CD4-positive, alpha-beta T cell treated with Interferon alpha-2 for 1 hour (primary cell): ENCODE measurements around the gene SH3BP2.

Source experiments
- DNase-seq, 2 donors: peaks; one replicate each; pipeline ENCODE4 v3.0.0-alpha.2; 2020 to 2022

SH3BP2 gene

DNA sequence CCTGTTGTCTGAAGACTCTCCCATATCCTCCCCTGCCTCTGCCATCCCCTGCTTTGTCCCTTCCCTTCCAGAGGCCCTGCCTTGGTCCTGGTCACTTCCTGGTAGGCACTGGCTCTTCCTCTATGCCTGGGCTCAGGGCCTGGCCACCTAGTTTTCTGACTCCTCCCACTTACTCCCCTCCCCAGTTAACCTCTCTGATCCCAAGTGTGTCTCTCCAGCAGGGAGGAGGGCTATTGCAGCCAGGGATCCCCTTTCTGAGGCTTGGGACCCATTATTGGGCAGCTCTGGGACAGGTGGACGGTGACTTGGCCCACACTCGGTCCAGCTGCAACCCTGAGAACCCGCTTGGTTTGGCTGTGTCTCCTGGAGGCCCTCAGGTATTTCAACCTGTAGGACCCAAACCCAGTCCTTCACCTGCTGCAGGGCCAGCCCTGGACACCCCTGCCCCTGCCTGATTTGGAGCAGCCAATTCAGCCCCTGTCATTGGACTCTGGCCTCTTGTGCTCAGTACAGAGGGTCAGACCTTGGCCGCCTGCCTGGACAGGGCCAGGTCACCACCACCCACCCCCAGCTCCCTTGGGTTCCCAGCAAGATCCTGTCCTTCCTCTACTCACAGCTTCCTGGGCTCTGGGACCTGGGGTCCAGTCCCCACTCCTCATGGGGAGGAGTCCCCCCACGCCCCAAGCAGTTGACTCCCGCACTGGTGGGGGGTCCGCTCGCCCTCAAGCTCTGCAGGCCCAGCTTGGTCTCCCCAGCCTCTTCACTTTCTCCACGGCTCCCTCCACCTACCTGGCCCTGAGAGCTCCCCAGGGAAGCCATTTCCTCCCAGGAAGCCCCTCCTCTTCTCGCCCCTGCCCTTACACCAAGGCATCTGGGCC lies 1.1 kb upstream of the SH3BP2 start:
- no peak for DNase-seq

GRCh38 chr4:2792396-2792710 lies 532 bp upstream of the SH3BP2 start:
- DNase-seq, result no peak

GRCh38 chr4:2793586-2794485 lies 951 bp downstream of the SH3BP2 start:
- peak in 1 of 2 donors; percentile 39 for DNase-seq

GRCh38 chr4:2794486-2795299 lies 1.8 kb downstream of the SH3BP2 start:
- DNase-seq, result peak in 1 of 2 donors; percentile 53

- no peak for DNase-seq
Observed at GRCh38 chr4:2795300-2795892, 2.5 kb downstream of the SH3BP2 start.

DNA sequence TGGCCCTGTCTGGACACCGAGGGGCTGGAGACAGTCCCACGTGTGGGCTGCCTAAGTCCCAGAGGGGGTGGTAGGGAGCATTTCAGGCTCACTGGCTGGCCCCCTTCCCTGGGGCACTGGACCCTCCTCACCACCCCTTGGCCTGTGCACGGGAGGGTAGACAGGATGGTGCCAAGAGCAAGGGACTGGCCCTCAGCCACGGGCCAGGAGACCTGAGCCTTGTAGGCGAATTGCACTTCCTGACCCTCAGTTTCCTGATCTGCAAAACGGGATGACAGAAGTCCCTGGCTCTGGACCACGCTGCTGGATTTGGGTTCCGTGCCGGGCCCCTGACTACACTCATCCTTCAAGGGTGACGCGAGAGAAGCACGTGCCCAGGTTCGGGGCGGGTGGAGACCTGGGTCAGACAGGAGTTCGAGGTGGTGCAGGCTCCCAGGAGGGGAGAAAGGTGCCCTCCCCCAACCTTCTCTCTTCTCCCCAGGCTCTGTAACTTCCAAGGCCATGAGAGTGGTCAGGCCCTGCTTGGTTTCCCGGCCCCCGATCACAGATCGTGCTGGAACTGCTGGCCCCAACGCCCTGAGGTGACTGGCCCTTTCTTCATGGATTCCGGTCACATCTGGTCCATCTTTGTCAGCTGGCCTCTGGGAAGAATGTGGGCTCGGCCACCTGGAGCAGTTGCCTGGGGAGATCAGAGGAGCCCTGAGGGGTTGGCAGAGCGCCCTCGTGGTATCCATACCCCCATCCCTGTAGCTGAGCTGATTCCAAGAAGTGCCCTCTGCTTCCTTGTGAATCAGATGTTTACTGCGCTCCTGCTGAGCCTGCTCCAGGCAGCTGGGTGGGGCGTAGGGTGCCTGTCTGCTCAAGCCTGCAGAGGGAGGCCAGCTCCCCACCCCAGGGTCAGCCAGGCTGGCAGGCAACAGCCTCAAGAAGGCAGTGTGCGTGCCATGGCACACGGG lies 3.3 kb downstream of the SH3BP2 start:
- DNase-seq, result no peak

- DNase-seq, result no peak
Observed at GRCh38 chr4:2796849-2797544, 4.1 kb downstream of the SH3BP2 start.

DNA sequence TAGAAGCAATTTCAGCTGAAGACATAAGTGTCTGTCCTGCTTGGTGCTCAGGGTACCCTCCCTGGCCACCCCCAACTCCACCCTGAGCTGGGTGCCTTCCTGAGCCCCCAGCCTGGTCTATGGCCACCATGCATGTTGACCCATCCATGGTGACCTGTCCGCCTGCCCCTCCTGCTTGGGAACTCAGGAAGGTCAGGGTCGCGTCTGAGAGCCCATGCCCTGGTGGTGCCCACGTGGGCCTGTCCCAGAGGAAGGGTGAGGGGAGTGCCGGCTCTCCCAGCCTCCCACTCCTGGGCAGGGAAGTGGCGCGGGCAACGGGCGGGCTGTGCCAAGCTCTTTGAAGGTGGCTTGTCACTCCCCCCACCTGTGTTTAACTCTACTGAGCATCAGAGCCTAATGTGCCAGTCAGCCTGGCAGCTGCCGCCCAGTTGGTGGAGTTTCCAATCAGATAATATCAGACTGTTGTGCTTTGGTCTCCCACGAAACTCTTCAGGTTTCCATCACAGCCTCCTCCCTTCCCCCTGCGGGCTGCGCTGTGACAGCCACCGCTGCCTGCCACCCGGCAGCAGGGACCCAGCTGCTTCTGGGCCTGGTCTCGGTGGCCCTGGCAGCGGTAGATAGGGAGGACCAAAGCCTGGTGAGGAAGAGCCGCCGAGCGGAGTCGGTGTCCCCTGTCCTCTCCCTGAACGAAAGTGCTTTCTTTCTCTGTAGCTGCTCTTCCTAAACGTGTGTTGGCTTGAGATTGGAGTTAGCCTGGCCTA lies 4.8 kb downstream of the SH3BP2 start:
- DNase-seq, result peak in 1 of 2 donors; percentile 65

DNA sequence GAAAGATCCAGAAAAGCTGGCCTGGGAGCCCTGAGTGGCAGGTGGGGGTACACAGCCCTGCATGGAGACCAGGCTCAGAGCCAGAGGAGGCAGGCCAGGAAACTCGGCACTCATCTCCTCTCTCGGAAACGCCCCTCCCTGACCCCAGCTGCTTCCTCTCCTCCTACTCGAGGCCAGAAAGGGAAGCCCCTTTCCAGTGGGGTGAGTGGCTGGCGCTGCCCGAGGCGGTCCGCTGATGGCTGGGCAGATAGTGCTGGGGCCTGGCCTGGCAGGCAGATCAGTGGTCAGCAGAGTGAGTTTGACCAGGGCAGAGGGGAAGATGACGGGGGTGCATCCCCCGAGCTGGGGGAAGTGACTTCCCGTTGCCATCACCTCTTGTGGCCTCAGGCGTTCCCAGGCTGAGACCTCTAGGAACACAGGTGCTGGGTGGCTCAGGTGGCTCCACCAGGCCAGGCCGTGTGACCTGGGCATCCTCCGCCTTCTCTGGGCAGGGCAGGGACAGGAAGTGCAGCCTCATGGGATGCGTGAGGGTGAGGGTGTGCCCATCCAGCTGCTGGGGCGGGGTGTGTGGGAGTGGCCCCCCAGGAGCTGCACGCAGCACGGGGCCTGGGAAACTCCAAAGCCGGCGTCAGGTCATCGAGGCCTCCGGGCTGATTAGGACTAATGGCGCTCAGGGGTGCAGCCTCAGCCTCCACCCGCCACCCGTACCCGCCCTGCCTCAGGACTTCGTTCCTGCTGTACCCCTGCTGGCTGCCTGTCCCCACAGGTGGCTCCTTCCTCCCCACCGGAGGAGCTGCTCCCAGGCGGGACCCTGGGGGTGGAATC lies 5.7 kb downstream of the SH3BP2 start:
- peak; percentile 62 for DNase-seq

DNA sequence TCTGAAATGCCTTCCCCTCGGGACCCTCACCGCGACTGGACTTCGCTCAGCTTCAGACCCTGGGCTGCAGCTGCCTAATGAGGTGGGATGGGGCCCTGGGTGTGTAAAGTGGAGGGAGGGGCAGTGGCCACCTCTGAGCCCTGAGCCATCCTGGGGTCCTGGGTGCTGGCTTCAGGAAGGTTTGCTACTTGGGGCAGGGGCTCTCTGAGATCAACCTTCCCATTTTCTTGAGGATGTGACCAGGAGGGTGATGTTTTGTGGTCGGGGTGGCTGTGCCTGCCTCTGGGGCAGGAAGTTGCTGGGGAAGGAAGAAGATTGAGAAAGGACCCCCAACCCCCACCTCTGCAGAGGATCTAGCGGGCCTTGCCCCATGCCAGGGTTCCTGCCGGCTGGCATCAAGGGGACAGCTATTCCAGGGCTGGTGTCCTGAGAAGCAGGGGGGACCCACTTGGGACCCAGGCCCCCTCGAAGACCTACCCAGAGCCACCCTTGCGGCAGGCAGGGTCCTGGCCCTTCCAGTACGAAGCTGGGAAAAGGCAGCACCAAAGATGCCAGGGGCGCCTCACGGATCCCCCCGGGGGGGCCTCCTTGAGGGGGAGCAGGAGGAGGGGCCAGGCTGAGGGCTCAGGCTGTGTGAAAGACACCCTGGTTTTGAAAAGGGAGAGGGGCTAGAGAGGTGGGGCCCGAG lies 6.5 kb downstream of the SH3BP2 start:
- no peak for DNase-seq

DNA sequence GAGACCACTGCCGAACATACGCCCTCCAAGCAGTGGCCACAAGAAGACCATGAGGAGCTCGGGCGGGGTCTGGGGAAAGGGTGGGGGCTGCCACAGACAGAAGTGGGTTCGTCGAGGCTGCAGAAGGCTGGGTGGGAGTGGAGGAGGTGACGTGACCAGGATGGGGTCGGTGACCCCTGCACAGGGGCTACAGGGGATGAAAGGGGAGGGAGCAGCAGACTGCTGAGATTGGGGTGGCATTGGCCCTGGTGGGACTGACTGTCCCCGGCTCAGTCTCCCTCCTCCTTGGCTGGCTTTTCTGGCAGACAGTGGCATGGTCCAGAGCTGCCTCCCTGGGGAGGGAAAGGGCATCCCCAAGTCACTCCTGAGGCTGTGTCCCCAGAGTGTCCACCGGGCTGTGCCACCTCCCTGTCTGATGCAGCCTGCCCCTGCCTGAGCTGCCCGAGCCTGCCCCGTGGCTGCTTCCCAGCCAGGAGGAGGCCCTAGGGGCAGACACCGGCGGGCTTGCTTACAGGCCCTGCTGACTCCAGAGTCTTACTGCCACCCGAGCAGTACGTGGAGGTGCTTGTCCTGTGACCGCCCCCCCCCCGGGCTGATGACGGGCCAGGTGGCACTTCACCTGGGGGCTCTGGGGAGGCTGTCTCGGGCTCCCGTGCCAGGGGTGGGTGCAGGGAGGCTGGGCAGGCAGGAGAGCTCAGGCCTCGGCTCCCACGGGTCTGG lies 7.2 kb downstream of the SH3BP2 start:
- DNase-seq, result no peak

DNA sequence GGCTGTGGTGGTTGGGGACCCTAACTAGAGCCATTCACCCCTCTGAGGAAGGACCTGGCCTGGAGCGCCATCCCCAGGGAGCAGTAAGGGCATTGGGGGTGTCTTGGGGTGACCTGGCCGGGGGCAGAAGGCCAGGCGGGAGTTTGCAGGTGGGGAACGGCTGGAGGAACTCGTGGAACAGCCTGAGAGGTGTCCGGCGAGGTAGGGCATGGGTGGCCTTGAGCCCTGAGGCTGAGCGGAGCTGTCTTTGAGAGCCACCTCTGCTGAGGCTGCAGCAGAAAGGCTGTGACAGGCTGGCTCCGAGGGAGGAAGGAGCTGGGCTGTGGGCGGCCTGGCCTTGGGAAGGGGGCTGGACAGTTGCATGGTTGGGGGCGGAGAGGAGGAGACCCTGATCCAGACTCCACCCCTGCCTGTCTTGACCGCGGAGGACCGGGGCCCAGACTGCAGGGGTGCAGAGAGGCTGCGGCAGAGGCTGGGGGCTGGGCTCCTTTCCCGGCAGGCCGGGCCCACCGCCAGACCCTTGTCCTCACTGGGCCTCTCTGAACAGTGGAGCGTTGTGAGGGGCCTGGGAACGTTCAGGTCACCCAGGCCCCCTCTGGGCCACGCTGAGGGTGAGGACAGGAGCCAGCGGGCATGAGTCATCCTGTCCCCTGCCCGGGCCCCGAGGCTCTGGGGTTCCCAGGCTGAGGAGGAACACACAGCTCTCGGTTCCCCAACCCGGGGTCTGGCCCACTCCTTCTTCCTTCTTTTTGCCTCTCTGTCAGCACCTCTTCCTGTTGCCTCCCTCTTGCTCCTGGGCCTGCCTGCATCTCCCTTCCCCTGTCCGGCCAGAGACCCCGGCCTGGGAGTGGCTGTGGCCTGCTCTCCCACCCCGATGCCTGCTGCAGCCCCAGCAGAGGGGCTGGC lies 8.1 kb downstream of the SH3BP2 start:
- DNase-seq, result peak; percentile 35 to 71

DNA sequence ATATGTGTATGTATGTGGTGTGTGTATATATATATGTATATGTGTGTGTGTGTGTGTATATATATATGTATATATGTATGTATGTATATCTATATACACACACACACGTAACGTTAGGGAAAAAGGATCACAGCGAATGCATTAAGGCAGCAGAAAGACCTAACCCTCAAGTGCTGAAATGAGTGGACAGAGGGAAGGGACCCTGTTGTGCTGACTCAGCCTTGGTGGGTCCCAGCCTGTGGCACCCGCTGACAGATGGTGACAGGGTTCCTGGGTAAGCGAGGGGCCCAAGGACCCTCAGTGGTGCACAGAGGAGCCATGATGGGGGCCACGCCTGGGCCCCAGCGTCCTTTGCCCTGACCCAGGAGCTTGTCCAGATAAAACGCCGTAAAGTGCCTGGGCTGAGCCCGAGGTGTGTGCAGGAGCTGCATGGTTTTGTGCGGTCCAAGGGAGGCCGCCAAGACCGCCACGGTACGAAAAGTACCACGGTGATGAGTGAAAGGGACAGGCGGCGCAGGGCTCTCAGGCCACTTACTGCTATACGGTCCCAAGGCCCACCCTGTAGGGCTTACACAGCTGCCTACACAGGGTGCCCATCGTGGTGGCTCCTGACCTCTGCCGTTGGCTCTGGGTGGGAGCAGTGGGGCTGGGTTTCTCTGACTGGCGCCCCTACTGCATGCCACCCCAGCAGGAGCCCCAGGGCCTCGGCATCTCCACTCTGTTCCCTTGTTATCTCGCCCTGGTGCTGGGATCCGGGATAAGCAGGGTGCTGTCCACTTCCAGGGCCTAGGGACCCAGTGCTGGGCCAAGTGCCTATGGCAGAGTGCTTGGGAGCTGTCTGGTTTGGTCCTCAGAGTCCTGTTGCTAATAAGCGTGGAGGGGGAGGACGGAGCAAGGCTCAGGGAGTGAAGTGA lies 10.0 kb downstream of the SH3BP2 start:
- DNase-seq, result no peak

- DNase-seq, result peak in 1 of 2 donors; percentile 61
Observed at GRCh38 chr4:2803624-2804448, 11.0 kb downstream of the SH3BP2 start.
